HepG2 (cell line): ENCODE results near the gene CDC37L1. TPM values are rescaled to one million over a fixed set of nuclear protein-coding genes. Genes with fewer than 3 reads are reported as not detected.

Source experiments
- KLF12 ChIP-seq: sonication (generic); formaldehyde crosslinking; IDR thresholded peaks from 2 replicates; pipeline ENCODE4 v1.4.0; 2020; ENCODE audit warnings: missing genetic modification reagents, borderline replicate concordance
- MBNL3 ChIP-seq: fragments of 250-450 bp; sonication (Bioruptor Pico); conservative IDR thresholded peaks from 2 replicates; pipeline ENCODE4 v1.8.0; 2022; ENCODE audit warnings: mild to moderate bottlenecking, inconsistent platforms
- MIER2 ChIP-seq: IDR thresholded peaks from 2 replicates; pipeline ENCODE4 v1.6.1; 2016; ENCODE audit warnings: missing biosample characterization, missing genetic modification reagents
- NFATC3 ChIP-seq: sonication (generic); formaldehyde crosslinking; IDR thresholded peaks from 2 replicates; pipeline ENCODE4 v1.5.1; 2020; ENCODE audit warnings: mild to moderate bottlenecking, missing genetic modification reagents
- SKI ChIP-seq: fragments of 450-650 bp; IDR thresholded peaks from one replicate; pipeline ENCODE4 v1.6.1; 2018; ENCODE audit warnings: mild to moderate bottlenecking; ENCODE audit not compliant: partially characterized antibody
- STAG1 ChIP-seq: sonication (generic); formaldehyde crosslinking; IDR thresholded peaks from 2 replicates; pipeline ENCODE4 v1.4.0; 2020; ENCODE audit warnings: missing genetic modification reagents
- ZFP62 ChIP-seq: sonication (generic); formaldehyde crosslinking; IDR thresholded peaks from 2 replicates; pipeline ENCODE4 v1.4.0; 2020; ENCODE audit warnings: missing genetic modification reagents
- ZFP90 ChIP-seq: sonication (generic); formaldehyde crosslinking; IDR thresholded peaks from 2 replicates; pipeline ENCODE4 v1.8.0; 2022; ENCODE audit warnings: missing genetic modification reagents, mild to moderate bottlenecking, inconsistent platforms, borderline replicate concordance
- ZNF83 ChIP-seq: sonication (generic); formaldehyde crosslinking; IDR thresholded peaks from 2 replicates; pipeline ENCODE4 v1.4.0; 2020; ENCODE audit warnings: missing genetic modification reagents, mild to moderate bottlenecking, borderline replicate concordance
- ZSCAN30 ChIP-seq: sonication (generic); formaldehyde crosslinking; IDR thresholded peaks from 2 replicates; pipeline ENCODE4 v1.5.0; 2020; ENCODE audit warnings: mild to moderate bottlenecking, missing genetic modification reagents
- polyA plus RNA-seq, 8 experiments: library from polyadenylated mRNA; depleted of rRNA in 3 of 8; stranded (reverse) in 7 of 8; unstranded in 1 of 8; fragments of >200 nt; fragmentation: Illumina TruSeq in 4 of 8; extraction: Trizol in 4 of 8; gene quantifications; 2 replicates each; pipeline versions ENCODE4 v1.2.1 to v1.2.3, GENCODE V29; 2011 to 2016; ENCODE audit warnings: low read depth in 4 of 8, missing spikeins in 1 of 8, mixed read lengths in 1 of 8; ENCODE audit not compliant: insufficient read depth in 1 of 8
- total RNA-seq, 5 experiments: library from RNA; depleted of rRNA; stranded (reverse); fragments of >200 nt; fragmentation: Illumina TruSeq; extraction: Trizol; gene quantifications; 2 replicates each; pipeline ENCODE4 v1.2.3, GENCODE V29; 2016; ENCODE audit warnings: low read depth in 1 of 5
- TF ChIP-seq, protein P1 (sequence below): sonication (generic); formaldehyde crosslinking; IDR thresholded peaks from 2 replicates; pipeline ENCODE4 v1.4.0; 2020; ENCODE audit warnings: missing genetic modification reagents
- TF ChIP-seq, protein P2 (sequence below): sonication (generic); formaldehyde crosslinking; conservative IDR thresholded peaks from 2 replicates; pipeline ENCODE4 v1.4.0; 2020; ENCODE audit warnings: missing genetic modification reagents

CDC37L1 gene
- total and polyA plus RNA-seq, 2 of the 13 experiments (the other 11 are each of a cell fraction or from before 2014, with no cell fraction given), result 5.5 to 17.0 TPM

DNA sequence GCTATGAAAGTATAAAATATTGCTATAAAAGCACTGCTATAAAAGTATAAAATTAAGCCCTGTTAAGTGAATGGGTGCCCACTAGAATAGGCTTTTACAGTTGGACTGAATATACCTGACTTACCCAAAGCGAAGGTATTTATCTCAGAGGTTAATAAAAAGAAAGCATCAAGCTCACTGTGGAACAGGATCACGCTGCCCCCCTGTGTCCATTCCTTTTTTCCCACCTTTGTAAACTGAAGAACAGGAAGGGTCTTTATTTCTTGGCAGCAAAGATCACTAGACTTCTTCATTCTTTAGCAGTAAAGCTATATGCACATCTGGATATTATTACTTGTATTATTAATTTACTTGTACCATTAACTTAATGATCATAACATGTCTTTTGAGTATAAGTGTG, 39.3 kb upstream of the CDC37L1 start (continued):
- no peak for TF ChIP-seq ZFP62 (CRISPR knock-in tag)
- peak; percentile 50 for TF ChIP-seq STAG1 (CRISPR knock-in tag)
- TF ChIP-seq, protein P1, sequence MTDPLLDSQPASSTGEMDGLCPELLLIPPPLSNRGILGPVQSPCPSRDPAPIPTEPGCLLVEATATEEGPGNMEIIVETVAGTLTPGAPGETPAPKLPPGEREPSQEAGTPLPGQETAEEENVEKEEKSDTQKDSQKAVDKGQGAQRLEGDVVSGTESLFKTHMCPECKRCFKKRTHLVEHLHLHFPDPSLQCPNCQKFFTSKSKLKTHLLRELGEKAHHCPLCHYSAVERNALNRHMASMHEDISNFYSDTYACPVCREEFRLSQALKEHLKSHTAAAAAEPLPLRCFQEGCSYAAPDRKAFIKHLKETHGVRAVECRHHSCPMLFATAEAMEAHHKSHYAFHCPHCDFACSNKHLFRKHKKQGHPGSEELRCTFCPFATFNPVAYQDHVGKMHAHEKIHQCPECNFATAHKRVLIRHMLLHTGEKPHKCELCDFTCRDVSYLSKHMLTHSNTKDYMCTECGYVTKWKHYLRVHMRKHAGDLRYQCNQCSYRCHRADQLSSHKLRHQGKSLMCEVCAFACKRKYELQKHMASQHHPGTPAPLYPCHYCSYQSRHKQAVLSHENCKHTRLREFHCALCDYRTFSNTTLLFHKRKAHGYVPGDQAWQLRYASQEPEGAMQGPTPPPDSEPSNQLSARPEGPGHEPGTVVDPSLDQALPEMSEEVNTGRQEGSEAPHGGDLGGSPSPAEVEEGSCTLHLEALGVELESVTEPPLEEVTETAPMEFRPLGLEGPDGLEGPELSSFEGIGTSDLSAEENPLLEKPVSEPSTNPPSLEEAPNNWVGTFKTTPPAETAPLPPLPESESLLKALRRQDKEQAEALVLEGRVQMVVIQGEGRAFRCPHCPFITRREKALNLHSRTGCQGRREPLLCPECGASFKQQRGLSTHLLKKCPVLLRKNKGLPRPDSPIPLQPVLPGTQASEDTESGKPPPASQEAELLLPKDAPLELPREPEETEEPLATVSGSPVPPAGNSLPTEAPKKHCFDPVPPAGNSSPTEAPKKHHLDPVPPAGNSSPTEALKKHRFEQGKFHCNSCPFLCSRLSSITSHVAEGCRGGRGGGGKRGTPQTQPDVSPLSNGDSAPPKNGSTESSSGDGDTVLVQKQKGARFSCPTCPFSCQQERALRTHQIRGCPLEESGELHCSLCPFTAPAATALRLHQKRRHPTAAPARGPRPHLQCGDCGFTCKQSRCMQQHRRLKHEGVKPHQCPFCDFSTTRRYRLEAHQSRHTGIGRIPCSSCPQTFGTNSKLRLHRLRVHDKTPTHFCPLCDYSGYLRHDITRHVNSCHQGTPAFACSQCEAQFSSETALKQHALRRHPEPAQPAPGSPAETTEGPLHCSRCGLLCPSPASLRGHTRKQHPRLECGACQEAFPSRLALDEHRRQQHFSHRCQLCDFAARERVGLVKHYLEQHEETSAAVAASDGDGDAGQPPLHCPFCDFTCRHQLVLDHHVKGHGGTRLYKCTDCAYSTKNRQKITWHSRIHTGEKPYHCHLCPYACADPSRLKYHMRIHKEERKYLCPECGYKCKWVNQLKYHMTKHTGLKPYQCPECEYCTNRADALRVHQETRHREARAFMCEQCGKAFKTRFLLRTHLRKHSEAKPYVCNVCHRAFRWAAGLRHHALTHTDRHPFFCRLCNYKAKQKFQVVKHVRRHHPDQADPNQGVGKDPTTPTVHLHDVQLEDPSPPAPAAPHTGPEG (CRISPR knock-in tag), result no peak
- TF ChIP-seq ZNF83, result no peak
- no peak for TF ChIP-seq ZSCAN30 (CRISPR knock-in tag)
- TF ChIP-seq, protein P2, sequence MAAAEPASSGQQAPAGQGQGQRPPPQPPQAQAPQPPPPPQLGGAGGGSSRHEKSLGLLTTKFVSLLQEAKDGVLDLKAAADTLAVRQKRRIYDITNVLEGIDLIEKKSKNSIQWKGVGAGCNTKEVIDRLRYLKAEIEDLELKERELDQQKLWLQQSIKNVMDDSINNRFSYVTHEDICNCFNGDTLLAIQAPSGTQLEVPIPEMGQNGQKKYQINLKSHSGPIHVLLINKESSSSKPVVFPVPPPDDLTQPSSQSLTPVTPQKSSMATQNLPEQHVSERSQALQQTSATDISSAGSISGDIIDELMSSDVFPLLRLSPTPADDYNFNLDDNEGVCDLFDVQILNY, result no peak
- TF ChIP-seq MIER2 (CRISPR knock-in tag), result no peak
- no peak for TF ChIP-seq ZFP90 (CRISPR knock-in tag)
- no peak for TF ChIP-seq SKI
- TF ChIP-seq KLF12 (CRISPR knock-in tag), result no peak
- TF ChIP-seq MBNL3 (CRISPR knock-in tag), result no peak
- no peak for TF ChIP-seq NFATC3 (CRISPR knock-in tag)
